H1 (cell line): ENCODE data around the gene DISC1.

Source experiments
- CTCF ChIP-seq, 3 experiments: IDR thresholded peaks; 1 replicate in 2 of 3; 2 replicates in 1 of 3; pipeline versions ENCODE4 v1.5.1 to v1.6.1; 2011; ENCODE audit warnings: low read length in 3 of 3, mild to moderate bottlenecking in 3 of 3, inconsistent platforms in 2 of 3, low read depth in 1 of 3, moderate library complexity in 1 of 3; ENCODE audit not compliant: insufficient read depth in 1 of 3; ENCODE audit errors: control extremely low read depth in 1 of 3
- JUND ChIP-seq: IDR thresholded peaks from 2 replicates; pipeline ENCODE4 v1.6.1; 2011; ENCODE audit warnings: mild to moderate bottlenecking, improper control_type of control experiment, low read length
- SP1 ChIP-seq: IDR thresholded peaks from 2 replicates; pipeline ENCODE4 v1.6.1; 2011; ENCODE audit warnings: low read depth, low read length
- TAF1 ChIP-seq: IDR thresholded peaks from 2 replicates; pipeline ENCODE4 v1.6.1; 2011; ENCODE audit warnings: mild to moderate bottlenecking, low read depth, low read length
- USF2 ChIP-seq: IDR thresholded peaks from 2 replicates; pipeline ENCODE4 v1.6.1; 2011; ENCODE audit warnings: low read length, improper control_type of control experiment

GRCh38 chr1:231738554-231738953, 112.0 kb downstream of the DISC1 start:
- TF ChIP-seq CTCF (IDR thresholded peaks at IDR 0.05; ENCODE audit: control extremely low read depth in 1 of 3, insufficient read depth in 1 of 3, low read depth in 1 of 3, low read length in 3 of 3) (no peak), JUND (no peak), TAF1 (no peak), USF2 (no peak), SP1 (no peak)
